ENCODE data around the gene COL21A1. TPM values are rescaled to one million over a fixed set of nuclear protein-coding genes. Genes with fewer than 3 reads are reported as not detected.

COL21A1 gene
- total RNA-seq, 1 donor from 2014 or later = 0.57 TPM

- no peaks in the 10 kb centered on the region for H3K79me2 ChIP-seq (ENCODE audit: insufficient read depth, low read length)
- Mint-ChIP-seq H3K36me3 (ENCODE audit: low read depth, unreplicated experiment) (no peaks in the 10 kb centered on the region), H3K27ac (ENCODE audit: unreplicated experiment) (no peak overlapping the region), H3K27me3 (ENCODE audit: low read depth, unreplicated experiment) (peaks cover 20% of the 10 kb centered on the region), H3K4me1 (ENCODE audit: low read depth, unreplicated experiment) (no peaks in the 10 kb centered on the region), H3K9me3 (ENCODE audit: unreplicated experiment) (no peaks in the 10 kb centered on the region), H3K4me3 (ENCODE audit: unreplicated experiment) (no peak overlapping the region)
- H3K27me3 ChIP-seq (ENCODE audit: insufficient read depth, low read length) = no peaks in the 10 kb centered on the region
- no peak overlapping the region for H3K9ac ChIP-seq (ENCODE audit: low read length)
- no peak overlapping the region for H3K4me2 ChIP-seq (ENCODE audit: low read length)
- H3K4me3 ChIP-seq (ENCODE audit: insufficient read depth, low read depth, low read length) = no peak overlapping the region
- H3K36me3 ChIP-seq (ENCODE audit: insufficient read depth, low read length) = no peaks in the 10 kb centered on the region
- no peaks in the 10 kb centered on the region for H3K9me3 ChIP-seq (ENCODE audit: insufficient read depth, low read depth, low read length)
- no peaks in the 10 kb centered on the region for H4K20me1 ChIP-seq (ENCODE audit: insufficient read depth, low read length)
- peaks cover 8% of the 10 kb centered on the region for H3K4me1 ChIP-seq (ENCODE audit: insufficient read depth, low read length)
- no peak for FAIRE-seq
- TF ChIP-seq EZH2 (IDR thresholded peaks at IDR 0.05; ENCODE audit: insufficient read depth, low read length) (no peak), CTCF (IDR thresholded peaks at IDR 0.05; ENCODE audit: insufficient read depth, low read depth, low read length) (no peak)
- DNase-seq (ENCODE audit: low read depth) = no peak
- no peak overlapping the region for H3K27ac ChIP-seq (ENCODE audit: low read depth, low read length)
- H2AFZ ChIP-seq (ENCODE audit: low read depth, low read length) = no peak overlapping the region
Measured at GRCh38 chr6:56242346-56242745, 5.0 kb downstream of the COL21A1 start.

- Histone ChIP-seq H3K36me3 (ENCODE audit: insufficient read depth, low read length) (no peaks in the 10 kb centered on the region), H3K4me1 (ENCODE audit: insufficient read depth, low read length) (no peaks in the 10 kb centered on the region), H2AFZ (ENCODE audit: low read depth, low read length) (no peak overlapping the region), H4K20me1 (ENCODE audit: insufficient read depth, low read length) (no peaks in the 10 kb centered on the region), H3K9me3 (ENCODE audit: insufficient read depth, low read depth, low read length) (no peaks in the 10 kb centered on the region), H3K4me2 (ENCODE audit: low read length) (no peak overlapping the region), H3K79me2 (ENCODE audit: insufficient read depth, low read length) (no peaks in the 10 kb centered on the region), H3K27me3 (ENCODE audit: insufficient read depth, low read length) (no peaks in the 10 kb centered on the region), H3K4me3 (ENCODE audit: insufficient read depth, low read depth, low read length) (no peak overlapping the region), H3K9ac (ENCODE audit: low read length) (no peak overlapping the region), H3K27ac (ENCODE audit: low read depth, low read length) (no peak overlapping the region)
- Mint-ChIP-seq H3K36me3 (ENCODE audit: low read depth, unreplicated experiment) (no peaks in the 10 kb centered on the region), H3K4me3 (ENCODE audit: unreplicated experiment) (no peak overlapping the region), H3K27me3 (ENCODE audit: low read depth, unreplicated experiment) (peaks cover 10% of the 10 kb centered on the region), H3K4me1 (ENCODE audit: low read depth, unreplicated experiment) (no peaks in the 10 kb centered on the region), H3K27ac (ENCODE audit: unreplicated experiment) (no peak overlapping the region), H3K9me3 (ENCODE audit: unreplicated experiment) (no peaks in the 10 kb centered on the region)
- no peak for FAIRE-seq
- DNase-seq (ENCODE audit: low read depth) = no peak
- TF ChIP-seq EZH2 (IDR thresholded peaks at IDR 0.05; ENCODE audit: insufficient read depth, low read length) (no peak), CTCF (IDR thresholded peaks at IDR 0.05; ENCODE audit: insufficient read depth, low read depth, low read length) (no peak)
Measured at GRCh38 chr6:56241124-56241802, 6.1 kb downstream of the COL21A1 start.

DNA sequence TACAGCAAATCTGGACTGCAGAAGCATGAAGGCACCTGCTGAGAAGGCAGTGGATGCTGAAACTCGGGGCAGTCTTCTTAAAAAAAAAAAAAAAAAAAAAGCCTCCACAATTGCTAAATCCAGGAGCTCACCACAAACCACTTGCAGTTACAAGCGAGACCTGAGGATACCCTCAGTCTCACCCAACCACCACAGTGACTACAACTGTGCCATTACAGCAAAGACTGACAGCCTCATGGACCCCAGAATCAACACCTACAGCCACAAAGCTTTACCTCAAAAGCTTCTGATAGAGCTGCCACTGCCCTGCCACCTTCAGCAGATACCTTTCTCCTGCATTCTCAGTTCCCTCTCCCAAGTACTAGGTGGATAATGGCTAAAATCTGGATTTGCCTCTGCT lies 9.0 kb downstream of the COL21A1 start:
- no peak overlapping the region for H3K27ac ChIP-seq (ENCODE audit: low read depth, low read length)
- no peaks in the 10 kb centered on the region for H4K20me1 ChIP-seq (ENCODE audit: insufficient read depth, low read length)
- Mint-ChIP-seq H3K9me3 (ENCODE audit: unreplicated experiment) (no peaks in the 10 kb centered on the region), H3K36me3 (ENCODE audit: low read depth, unreplicated experiment) (no peaks in the 10 kb centered on the region), H3K4me1 (ENCODE audit: low read depth, unreplicated experiment) (no peaks in the 10 kb centered on the region), H3K27me3 (ENCODE audit: low read depth, unreplicated experiment) (no peaks in the 10 kb centered on the region), H3K4me3 (ENCODE audit: unreplicated experiment) (no peak overlapping the region), H3K27ac (ENCODE audit: unreplicated experiment) (no peak overlapping the region)
- TF ChIP-seq CTCF (IDR thresholded peaks at IDR 0.05; ENCODE audit: insufficient read depth, low read depth, low read length) = no peak
- H3K4me2 ChIP-seq (ENCODE audit: low read length) = no peak overlapping the region
- H3K79me2 ChIP-seq (ENCODE audit: insufficient read depth, low read length) = no peaks in the 10 kb centered on the region
- H3K9ac ChIP-seq (ENCODE audit: low read length) = no peak overlapping the region
- H3K36me3 ChIP-seq (ENCODE audit: insufficient read depth, low read length) = no peaks in the 10 kb centered on the region
- DNase-seq (ENCODE audit: low read depth) (no peak), FAIRE-seq (no peak)
- no peaks in the 10 kb centered on the region for H3K9me3 ChIP-seq (ENCODE audit: insufficient read depth, low read depth, low read length)
- H3K4me1 ChIP-seq (ENCODE audit: insufficient read depth, low read length) = no peaks in the 10 kb centered on the region
- no peaks in the 10 kb centered on the region for H3K27me3 ChIP-seq (ENCODE audit: insufficient read depth, low read length)
- H2AFZ ChIP-seq (ENCODE audit: low read depth, low read length) = no peak overlapping the region
- no peak overlapping the region for H3K4me3 ChIP-seq (ENCODE audit: insufficient read depth, low read depth, low read length)
